HEK293T (cell line): Measurements from ENCODE around the gene LRTM1.

Experiments
- CTCF ChIA-PET: fragments of 350-600 bp; formaldehyde crosslinking; extraction: SDS; loops from one replicate; lab custom pipeline; 2021; ENCODE audit warnings: antibody characterized with exemption, inconsistent platforms; lab: Yijun Ruan, JAX
- POLR2A ChIA-PET: fragments of 350-600 bp; formaldehyde crosslinking; extraction: SDS; loops from one replicate; lab custom pipeline; 2020; ENCODE audit warnings: antibody characterized with exemption, inconsistent platforms; lab: Yijun Ruan, JAX
- DNase-seq: peaks from one replicate; pipeline ENCODE4 v3.0.0; 2012; ENCODE audit warnings: mixed read lengths; ENCODE audit errors: extremely low spot score
- ARNT ChIP-seq: fragments of 450-650 bp; IDR thresholded peaks from 2 replicates; pipeline ENCODE4 v1.6.1; 2017; ENCODE audit warnings: mild to moderate bottlenecking
- BHLHE40 ChIP-seq: fragments of 450-650 bp; IDR thresholded peaks from 2 replicates; pipeline ENCODE4 v1.6.1; 2016; ENCODE audit warnings: mild to moderate bottlenecking, moderate library complexity, borderline replicate concordance
- CTBP1 ChIP-seq: fragments of 450-650 bp; IDR thresholded peaks from 2 replicates; pipeline ENCODE4 v1.6.1; 2016; ENCODE audit warnings: borderline replicate concordance
- ELF4 ChIP-seq: fragments of 450-650 bp; IDR thresholded peaks from 2 replicates; pipeline ENCODE4 v1.6.1; 2017; ENCODE audit warnings: antibody characterized with exemption
- FOXA1 ChIP-seq: fragments of 450-650 bp; IDR thresholded peaks from 2 replicates; pipeline ENCODE4 v1.6.1; 2016; ENCODE audit warnings: mild to moderate bottlenecking
- FOXK2 ChIP-seq: fragments of 450-650 bp; IDR thresholded peaks from 2 replicates; pipeline ENCODE4 v1.6.1; 2016; ENCODE audit warnings: mild to moderate bottlenecking
- FOXM1 ChIP-seq: fragments of 450-650 bp; IDR thresholded peaks from 2 replicates; pipeline ENCODE4 v1.6.1; 2017; ENCODE audit warnings: mild to moderate bottlenecking, borderline replicate concordance
- HDGF ChIP-seq: fragments of 450-650 bp; IDR thresholded peaks from 2 replicates; pipeline ENCODE4 v1.6.1; 2017; ENCODE audit warnings: antibody characterized with exemption, borderline replicate concordance
- L3MBTL2 ChIP-seq: fragments of 450-650 bp; conservative IDR thresholded peaks from 2 replicates; pipeline ENCODE4 v1.6.1; 2016; ENCODE audit warnings: mild to moderate bottlenecking
- LEF1 ChIP-seq: fragments of 450-650 bp; IDR thresholded peaks from 2 replicates; pipeline ENCODE4 v1.6.1; 2017; ENCODE audit warnings: mild to moderate bottlenecking, borderline replicate concordance
- NFRKB ChIP-seq: fragments of 450-650 bp; IDR thresholded peaks from 2 replicates; pipeline ENCODE4 v1.6.1; 2016; ENCODE audit warnings: mild to moderate bottlenecking, moderate library complexity
- PKNOX1 ChIP-seq: fragments of 450-650 bp; IDR thresholded peaks from 2 replicates; pipeline ENCODE4 v1.6.1; 2016
- SP1 ChIP-seq: fragments of 450-650 bp; IDR thresholded peaks from 2 replicates; pipeline ENCODE4 v1.6.1; 2017
- SUZ12 ChIP-seq: fragments of 450-650 bp; IDR thresholded peaks from 2 replicates; pipeline ENCODE4 v1.6.1; 2016; ENCODE audit warnings: mild to moderate bottlenecking
- TARDBP ChIP-seq: fragments of 450-650 bp; IDR thresholded peaks from 2 replicates; pipeline ENCODE4 v1.6.1; 2016
- ZNF384 ChIP-seq: fragments of 450-650 bp; IDR thresholded peaks from 2 replicates; pipeline ENCODE4 v1.6.1; 2016

Gene LRTM1

GRCh38 chr3:54928046-54928770 is at the start of gene LRTM1:
Gene LRTM1, minus strand, starts transcription at chr3:54928059. Its CDS starts 148 bp downstream, at chr3:54927911.
- POLR2A ChIA-PET = no interaction called here
- CTCF ChIA-PET = no interaction called here

DNA sequence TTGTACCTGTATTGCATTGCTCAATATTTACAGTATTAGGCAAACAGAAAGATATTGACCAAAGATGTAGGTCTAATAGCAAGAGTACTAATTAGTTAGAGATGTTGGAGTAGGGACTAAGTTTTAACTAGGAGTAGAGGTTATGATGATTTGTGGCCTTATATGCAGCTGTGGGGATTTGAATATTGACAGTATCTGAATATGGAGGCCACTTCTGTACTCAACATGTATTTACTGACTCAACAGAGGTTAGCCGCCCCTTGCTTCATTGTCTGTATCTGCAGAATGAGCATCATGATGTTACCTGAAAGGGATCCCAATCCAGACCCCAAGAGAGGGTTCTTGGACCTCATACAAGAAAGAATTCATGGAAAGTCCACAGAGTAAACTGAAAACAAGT is 49.6 kb upstream of the LRTM1 start:
- no peak for DNase-seq
- POLR2A ChIA-PET = no interaction called here
- TF ChIP-seq ELF4 (no peak), FOXA1 (no peak), L3MBTL2 (no peak), LEF1 (no peak), ZNF384 (no peak), CTBP1 (no peak), FOXM1 (no peak), FOXK2 (no peak), HDGF (no peak), TARDBP (no peak), SP1 (no peak), BHLHE40 (no peak), NFRKB (no peak), ARNT (no peak), PKNOX1 (no peak), SUZ12 (no peak)
- CTCF ChIA-PET = no interaction called here

More at GRCh38 chr3:54928046-54928770, at the start of gene LRTM1:
- DNase-seq = no peak
- TF ChIP-seq ZNF384 = no peak
- no peak for TF ChIP-seq FOXK2
- no peak for TF ChIP-seq ELF4
- no peak for TF ChIP-seq TARDBP
- TF ChIP-seq ARNT = no peak
- TF ChIP-seq LEF1 = no peak
- TF ChIP-seq NFRKB = no peak
- no peak for TF ChIP-seq HDGF
- TF ChIP-seq SP1 = no peak
- no peak for TF ChIP-seq FOXM1
- TF ChIP-seq PKNOX1 = no peak
- no peak for TF ChIP-seq FOXA1
- TF ChIP-seq SUZ12 = no peak

DNA sequence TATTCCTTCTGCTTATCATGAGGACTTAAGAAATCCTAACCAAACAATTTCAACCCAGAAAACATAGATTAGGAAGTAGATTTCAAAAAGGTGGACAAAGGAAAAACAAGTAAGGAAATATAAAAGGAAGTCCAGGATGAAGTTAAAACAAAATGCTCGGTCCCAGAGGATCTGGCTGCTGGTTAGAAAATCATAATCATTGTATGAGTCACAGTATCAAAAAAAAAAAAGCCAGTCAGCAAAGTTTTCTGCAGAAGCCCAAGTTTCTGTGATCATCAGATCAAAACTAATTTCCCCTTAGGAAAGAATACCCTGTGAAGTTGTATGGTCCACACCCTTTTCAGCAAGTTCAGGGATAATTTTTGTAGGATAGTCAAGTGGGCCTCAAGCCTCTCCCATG is 43.0 kb upstream of the LRTM1 start:
- no peak for DNase-seq
- TF ChIP-seq BHLHE40 = no peak
- TF ChIP-seq FOXA1 = no peak
- no peak for TF ChIP-seq ARNT
- no peak for TF ChIP-seq PKNOX1
- TF ChIP-seq SP1 = no peak
- no peak for TF ChIP-seq L3MBTL2
- no peak for TF ChIP-seq FOXM1
- no peak for TF ChIP-seq SUZ12
- no peak for TF ChIP-seq ZNF384
- TF ChIP-seq FOXK2 = no peak
- TF ChIP-seq ELF4 = no peak
- POLR2A ChIA-PET = no interaction called here
- CTCF ChIA-PET = no interaction called here

- no peak for DNase-seq
- no peak for TF ChIP-seq SUZ12
- no peak for TF ChIP-seq LEF1
- no peak for TF ChIP-seq CTBP1
- TF ChIP-seq ZNF384 = no peak
- no peak for TF ChIP-seq L3MBTL2
- no peak for TF ChIP-seq ELF4
- TF ChIP-seq NFRKB = no peak
- no peak for TF ChIP-seq BHLHE40
- TF ChIP-seq TARDBP = no peak
- no peak for TF ChIP-seq ARNT
- TF ChIP-seq SP1 = no peak
- CTCF ChIA-PET = no interaction called here
- POLR2A ChIA-PET = no interaction called here
Observed at GRCh38 chr3:54969652-54970051, 41.8 kb upstream of the LRTM1 start.

DNA sequence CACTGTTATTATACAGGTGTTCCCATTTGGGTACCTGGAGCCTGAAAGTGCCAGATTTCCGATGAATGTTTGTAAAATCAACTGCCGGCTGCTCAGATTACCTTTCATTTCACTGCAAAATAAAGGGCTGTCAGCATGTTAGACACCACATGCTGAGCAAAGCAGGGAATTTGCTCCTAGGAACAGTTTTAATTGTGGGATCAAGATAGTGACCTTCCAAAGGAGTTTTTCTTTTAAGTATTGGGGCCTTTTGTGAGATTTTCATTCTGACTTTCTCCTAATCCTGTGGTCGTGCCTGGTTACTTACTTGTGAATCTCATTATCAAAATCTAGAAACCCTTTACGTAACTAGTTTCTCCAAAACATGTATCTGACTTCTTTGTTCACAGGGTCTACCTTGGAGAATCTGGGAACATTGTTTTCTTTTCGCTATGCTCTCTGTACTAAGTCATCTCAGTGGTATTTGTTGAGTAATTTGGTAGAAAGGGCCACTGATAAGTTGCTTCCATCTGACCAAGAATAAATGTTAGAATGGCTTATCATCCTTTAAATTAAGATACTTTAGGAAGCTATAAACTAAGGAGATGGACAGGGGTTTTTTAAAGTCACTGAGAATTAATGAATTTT is 40.8 kb upstream of the LRTM1 start:
- TF ChIP-seq TARDBP = no peak
- no peak for TF ChIP-seq NFRKB
- no peak for TF ChIP-seq BHLHE40
- no peak for TF ChIP-seq L3MBTL2
- no peak for TF ChIP-seq ARNT
- no peak for TF ChIP-seq PKNOX1
- TF ChIP-seq LEF1 = no peak
- TF ChIP-seq CTBP1 = no peak
- DNase-seq = no peak
- ChIA-PET CTCF (no interaction called here), POLR2A (no interaction called here)

DNA sequence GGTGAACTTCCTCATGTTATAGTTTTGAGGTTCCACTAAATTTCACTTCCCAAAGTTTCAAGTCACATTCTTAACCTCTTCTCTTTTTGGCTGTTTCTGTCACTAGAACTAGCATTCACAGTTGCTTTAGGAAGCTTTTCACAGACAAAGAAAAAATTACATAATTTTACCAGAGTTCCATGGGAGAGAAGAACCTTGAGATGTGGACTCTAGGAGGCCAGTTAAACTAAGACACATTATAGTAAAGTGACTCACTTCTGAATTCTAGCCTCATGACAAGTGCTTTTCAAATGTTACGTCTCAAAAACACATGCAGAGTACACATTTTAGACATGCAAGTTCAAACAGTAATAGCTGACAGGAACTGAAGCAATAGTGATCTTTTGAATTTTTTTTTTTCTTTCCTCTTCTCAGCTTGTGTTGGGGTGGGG is 39.9 kb upstream of the LRTM1 start:
- ChIA-PET CTCF (no interaction called here), POLR2A (no interaction called here)
- DNase-seq = no peak
- no peak for TF ChIP-seq FOXA1
- TF ChIP-seq L3MBTL2 = no peak
- no peak for TF ChIP-seq FOXM1
- TF ChIP-seq SUZ12 = no peak
- no peak for TF ChIP-seq LEF1
- no peak for TF ChIP-seq HDGF
- no peak for TF ChIP-seq PKNOX1
- no peak for TF ChIP-seq ZNF384
- TF ChIP-seq ARNT = no peak
- no peak for TF ChIP-seq SP1
- no peak for TF ChIP-seq TARDBP
- TF ChIP-seq CTBP1 = no peak
- TF ChIP-seq NFRKB = no peak
